ENCODE measurements around the gene FAIM2.

DNA sequence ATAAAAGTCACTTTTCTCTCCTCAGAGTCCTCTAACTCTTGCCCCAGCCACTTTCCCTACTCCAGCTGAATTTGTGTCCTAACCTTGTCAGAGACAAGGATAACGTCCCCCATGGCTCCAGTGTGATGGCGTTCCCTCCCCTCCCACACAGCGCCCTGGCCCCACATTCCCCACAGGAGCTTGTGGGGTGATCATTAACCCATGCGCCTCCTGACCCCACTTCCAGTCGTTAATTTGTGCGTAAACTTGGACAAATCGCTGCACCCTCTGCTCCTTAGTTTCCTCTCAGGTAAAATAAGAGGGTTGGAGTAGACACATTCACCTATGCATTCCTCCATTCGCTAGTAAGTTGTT, 37.9 kb downstream of the FAIM2 start:
- TF ChIP-seq ZNF384 (IDR thresholded peaks at IDR 0.05) (no peak), SP1 (IDR thresholded peaks at IDR 0.05) (no peak), HDGF (IDR thresholded peaks at IDR 0.05; ENCODE audit: borderline replicate concordance) (no peak), FOXM1 (IDR thresholded peaks at IDR 0.05; ENCODE audit: borderline replicate concordance) (no peak), NFRKB (IDR thresholded peaks at IDR 0.05) (no peak), SUZ12 (IDR thresholded peaks at IDR 0.05) (no peak), ELF4 (IDR thresholded peaks at IDR 0.05) (no peak)

Measured in HEK293T (cell line).